OCI-LY3 (cell line): ENCODE measurements around the gene PANK4.

Experiments
- H2AFZ ChIP-seq: fragments of 200-600, 300-600 bp; shearing (Covaris generic); 2 replicates; pipeline ENCODE4 v1.6.0; 2014; ENCODE audit warnings: antibody characterized with exemption, low read depth, low read length
- H3K27ac ChIP-seq: fragments of 200-600, 300-600 bp; sonication (generic); 2 replicates; pipeline ENCODE4 v1.5.1; 2014; ENCODE audit warnings: mild to moderate bottlenecking, low read length, moderate library complexity, mixed read lengths
- H3K27me3 ChIP-seq: fragments of 200-600, 300-600 bp; sonication (generic); 2 replicates; pipeline ENCODE4 v1.6.1; 2014; ENCODE audit warnings: low read depth, low read length, mixed read lengths
- H3K36me3 ChIP-seq: fragments of 200-600, 300-600 bp; sonication (generic); replicated peaks from 2 replicates; pipeline ENCODE3; 2014; ENCODE audit warnings: low read depth, low read length, mixed read lengths
- H3K4me1 ChIP-seq: fragments of 300-600, 200-600 bp; sonication (generic); 2 replicates; pipeline ENCODE4 v1.6.1; 2014; ENCODE audit warnings: low read length, mixed read lengths
- H3K4me2 ChIP-seq: fragments of 200-600, 300-600 bp; sonication (generic); 2 replicates; pipeline ENCODE4 v1.6.1; 2014; ENCODE audit warnings: low read length, mixed read lengths
- H3K4me3 ChIP-seq: fragments of 300-600, 200-600 bp; sonication (generic); 2 replicates; pipeline ENCODE4 v1.5.1; 2014; ENCODE audit warnings: antibody characterized with exemption, mild to moderate bottlenecking, low read length, moderate library complexity
- H3K79me2 ChIP-seq: fragments of 300-600, 200-600 bp; shearing (Covaris generic); 2 replicates; pipeline ENCODE4 v1.6.1; 2014; ENCODE audit warnings: mild to moderate bottlenecking, low read length, mixed read lengths
- H3K9ac ChIP-seq: fragments of 300-600, 200-600 bp; shearing (Covaris generic); 2 replicates; pipeline ENCODE4 v1.6.0; 2014; ENCODE audit warnings: mild to moderate bottlenecking, low read length, moderate library complexity
- H3K9me3 ChIP-seq: fragments of 200-600, 300-600 bp; shearing (Covaris generic); 2 replicates; pipeline ENCODE4 v1.6.1; 2014; ENCODE audit warnings: low read length, mixed read lengths; ENCODE audit not compliant: insufficient read depth
- H4K20me1 ChIP-seq: fragments of 200-600, 300-600 bp; sonication (generic); 2 replicates; pipeline ENCODE4 v1.6.1; 2016; ENCODE audit warnings: low read length, mixed read lengths; ENCODE audit not compliant: insufficient read depth
- EZH2phosphoT487 ChIP-seq: fragments of 200-600 bp; shearing (Covaris generic); IDR thresholded peaks from 2 replicates; pipeline ENCODE4 v1.6.1; 2018; ENCODE audit warnings: antibody characterized with exemption, mixed run types, low read depth
- TF ChIP-seq, protein P1 (sequence below): fragments of 200-600, 300-600 bp; sonication (generic); IDR thresholded peaks from 2 replicates; pipeline ENCODE4 v1.5.1; 2014; ENCODE audit warnings: antibody characterized with exemption, low read length, low read depth

Gene PANK4

DNA sequence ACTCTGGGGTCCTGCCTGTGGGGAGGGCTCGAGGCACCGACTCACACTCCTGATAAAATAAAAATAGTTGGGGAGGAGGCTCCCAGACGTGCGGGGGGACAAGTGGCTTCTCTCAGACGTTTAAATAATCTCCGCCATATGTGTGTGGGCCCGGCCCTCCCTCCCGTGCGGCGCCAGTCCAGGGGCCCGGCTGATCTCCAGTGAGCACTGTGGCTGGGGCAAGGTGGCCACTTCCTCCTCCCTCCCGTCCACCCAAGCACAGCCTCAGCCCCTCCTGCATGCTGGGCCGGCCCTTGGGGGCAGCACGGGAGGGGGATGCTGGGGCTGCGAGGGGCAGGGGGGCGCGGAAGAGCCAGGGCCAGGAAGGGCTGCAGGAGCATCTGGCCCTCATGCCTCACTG is 54.3 kb downstream of the PANK4 start:
- Histone ChIP-seq H3K36me3 (no peaks in the 10 kb centered on the region), H3K9ac (no peak overlapping the region), H3K9me3 (no peaks in the 10 kb centered on the region), H3K27me3 (no peaks in the 10 kb centered on the region; the same call in 1 of the 2 replicates), H3K27ac (no peak overlapping the region), H3K4me1 (no peaks in the 10 kb centered on the region), H3K4me3 (no peak overlapping the region), H3K79me2 (no peaks in the 10 kb centered on the region), H2AFZ (no peak overlapping the region), H3K4me2 (no peak overlapping the region), H4K20me1 (0 out of 2 replicates have a peak, but pooled peaks cover 3% of the 10 kb centered on the region)
- TF ChIP-seq, protein P1, sequence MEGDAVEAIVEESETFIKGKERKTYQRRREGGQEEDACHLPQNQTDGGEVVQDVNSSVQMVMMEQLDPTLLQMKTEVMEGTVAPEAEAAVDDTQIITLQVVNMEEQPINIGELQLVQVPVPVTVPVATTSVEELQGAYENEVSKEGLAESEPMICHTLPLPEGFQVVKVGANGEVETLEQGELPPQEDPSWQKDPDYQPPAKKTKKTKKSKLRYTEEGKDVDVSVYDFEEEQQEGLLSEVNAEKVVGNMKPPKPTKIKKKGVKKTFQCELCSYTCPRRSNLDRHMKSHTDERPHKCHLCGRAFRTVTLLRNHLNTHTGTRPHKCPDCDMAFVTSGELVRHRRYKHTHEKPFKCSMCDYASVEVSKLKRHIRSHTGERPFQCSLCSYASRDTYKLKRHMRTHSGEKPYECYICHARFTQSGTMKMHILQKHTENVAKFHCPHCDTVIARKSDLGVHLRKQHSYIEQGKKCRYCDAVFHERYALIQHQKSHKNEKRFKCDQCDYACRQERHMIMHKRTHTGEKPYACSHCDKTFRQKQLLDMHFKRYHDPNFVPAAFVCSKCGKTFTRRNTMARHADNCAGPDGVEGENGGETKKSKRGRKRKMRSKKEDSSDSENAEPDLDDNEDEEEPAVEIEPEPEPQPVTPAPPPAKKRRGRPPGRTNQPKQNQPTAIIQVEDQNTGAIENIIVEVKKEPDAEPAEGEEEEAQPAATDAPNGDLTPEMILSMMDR = no peak
- no peak for TF ChIP-seq EZH2phosphoT487

DNA sequence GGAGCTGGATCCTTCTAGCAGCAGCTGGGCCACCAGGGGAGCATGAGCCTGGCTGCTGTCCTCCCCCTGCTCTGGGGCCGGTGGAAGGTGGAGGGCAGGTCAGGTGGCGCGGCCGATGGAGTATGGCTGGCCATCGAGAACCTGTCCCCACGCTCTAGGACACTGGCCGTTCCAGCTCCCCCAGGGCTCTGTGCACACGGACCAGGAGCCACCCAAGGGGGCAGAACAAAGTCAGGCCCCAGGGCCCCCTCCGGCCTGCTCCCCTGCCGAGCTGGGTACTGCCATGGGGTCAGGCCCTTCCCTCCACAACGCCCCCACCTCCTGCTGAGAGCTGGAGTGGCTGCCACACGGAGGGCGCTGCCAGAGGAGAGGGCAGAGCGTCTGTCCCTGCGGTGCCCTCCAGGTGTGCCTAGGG is 54.8 kb downstream of the PANK4 start:
- TF ChIP-seq, protein P1 = no peak
- TF ChIP-seq EZH2phosphoT487 = no peak
- H3K36me3 ChIP-seq = no peaks in the 10 kb centered on the region
- no peak overlapping the region for H3K4me3 ChIP-seq
- H3K27ac ChIP-seq = no peak overlapping the region
- no peaks in the 10 kb centered on the region; the same call in 1 of the 2 replicates for H3K27me3 ChIP-seq
- no peak overlapping the region for H2AFZ ChIP-seq
- H3K9ac ChIP-seq = no peak overlapping the region
- H3K4me2 ChIP-seq = no peak overlapping the region
- H3K79me2 ChIP-seq = no peaks in the 10 kb centered on the region
- H4K20me1 ChIP-seq = 0 out of 2 replicates have a peak, but pooled peaks cover 3% of the 10 kb centered on the region
- H3K4me1 ChIP-seq = no peaks in the 10 kb centered on the region
- no peaks in the 10 kb centered on the region for H3K9me3 ChIP-seq

DNA sequence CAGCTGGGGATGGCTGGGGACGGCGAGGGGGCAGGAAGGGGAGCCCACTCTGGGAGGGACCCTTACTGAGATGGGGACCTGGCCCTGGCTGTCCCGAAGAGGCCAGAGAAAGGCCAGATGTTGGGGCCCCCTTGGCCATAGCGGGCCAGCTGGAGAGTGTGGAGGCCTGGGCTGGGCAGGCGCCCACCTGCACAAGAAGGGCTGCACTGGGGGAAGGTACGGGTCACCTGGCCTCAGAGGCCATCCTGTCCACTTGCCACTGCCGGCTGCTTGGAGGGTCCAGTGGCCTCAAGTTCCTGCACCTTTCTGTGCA is 55.3 kb downstream of the PANK4 start:
- TF ChIP-seq EZH2phosphoT487 = no peak
- TF ChIP-seq, protein P1 = no peak
- H3K27ac ChIP-seq = no peak overlapping the region
- no peaks in the 10 kb centered on the region for H3K79me2 ChIP-seq
- H3K4me3 ChIP-seq = no peak overlapping the region
- H2AFZ ChIP-seq = no peak overlapping the region
- H3K4me2 ChIP-seq = no peak overlapping the region
- H3K4me1 ChIP-seq = no peaks in the 10 kb centered on the region
- H4K20me1 ChIP-seq = 0 out of 2 replicates have a peak, but pooled peaks cover 3% of the 10 kb centered on the region
- no peaks in the 10 kb centered on the region for H3K9me3 ChIP-seq
- no peaks in the 10 kb centered on the region for H3K36me3 ChIP-seq
- no peak overlapping the region for H3K9ac ChIP-seq
- no peaks in the 10 kb centered on the region; the same call in 1 of the 2 replicates for H3K27me3 ChIP-seq

- Histone ChIP-seq H2AFZ (no peak overlapping the region), H3K27ac (no peak overlapping the region), H3K4me3 (no peak overlapping the region), H3K9ac (no peak overlapping the region), H3K27me3 (no peaks in the 10 kb centered on the region; the same call in 1 of the 2 replicates), H4K20me1 (0 out of 2 replicates have a peak, but pooled peaks cover 3% of the 10 kb centered on the region), H3K36me3 (no peaks in the 10 kb centered on the region), H3K4me1 (no peaks in the 10 kb centered on the region), H3K9me3 (no peaks in the 10 kb centered on the region), H3K4me2 (no peak overlapping the region), H3K79me2 (no peaks in the 10 kb centered on the region)
- no peak for TF ChIP-seq EZH2phosphoT487
- TF ChIP-seq, protein P1 = no peak
Measured at GRCh38 chr1:2470290-2471158, 55.9 kb downstream of the PANK4 start.
